HEK293T (cell line): ENCODE data around the gene TBC1D23.

ENCODE experiments used
- CTCF ChIA-PET: fragments of 350-600 bp; formaldehyde crosslinking; extraction: SDS; loops from one replicate; lab custom pipeline; 2021; ENCODE audit warnings: antibody characterized with exemption, inconsistent platforms; lab: Yijun Ruan, JAX
- POLR2A ChIA-PET: fragments of 350-600 bp; formaldehyde crosslinking; extraction: SDS; loops from one replicate; lab custom pipeline; 2020; ENCODE audit warnings: antibody characterized with exemption, inconsistent platforms; lab: Yijun Ruan, JAX
- DNase-seq: peaks from one replicate; pipeline ENCODE4 v3.0.0; 2012; ENCODE audit warnings: mixed read lengths; ENCODE audit errors: extremely low spot score
- ARNT ChIP-seq: fragments of 450-650 bp; IDR thresholded peaks from 2 replicates; pipeline ENCODE4 v1.6.1; 2017; ENCODE audit warnings: mild to moderate bottlenecking
- BHLHE40 ChIP-seq: fragments of 450-650 bp; IDR thresholded peaks from 2 replicates; pipeline ENCODE4 v1.6.1; 2016; ENCODE audit warnings: mild to moderate bottlenecking, moderate library complexity, borderline replicate concordance
- CTBP1 ChIP-seq: fragments of 450-650 bp; IDR thresholded peaks from 2 replicates; pipeline ENCODE4 v1.6.1; 2016; ENCODE audit warnings: borderline replicate concordance
- ELF4 ChIP-seq: fragments of 450-650 bp; IDR thresholded peaks from 2 replicates; pipeline ENCODE4 v1.6.1; 2017; ENCODE audit warnings: antibody characterized with exemption
- FOXA1 ChIP-seq: fragments of 450-650 bp; IDR thresholded peaks from 2 replicates; pipeline ENCODE4 v1.6.1; 2016; ENCODE audit warnings: mild to moderate bottlenecking
- FOXK2 ChIP-seq: fragments of 450-650 bp; IDR thresholded peaks from 2 replicates; pipeline ENCODE4 v1.6.1; 2016; ENCODE audit warnings: mild to moderate bottlenecking
- FOXM1 ChIP-seq: fragments of 450-650 bp; IDR thresholded peaks from 2 replicates; pipeline ENCODE4 v1.6.1; 2017; ENCODE audit warnings: mild to moderate bottlenecking, borderline replicate concordance
- HDGF ChIP-seq: fragments of 450-650 bp; IDR thresholded peaks from 2 replicates; pipeline ENCODE4 v1.6.1; 2017; ENCODE audit warnings: antibody characterized with exemption, borderline replicate concordance
- L3MBTL2 ChIP-seq: fragments of 450-650 bp; conservative IDR thresholded peaks from 2 replicates; pipeline ENCODE4 v1.6.1; 2016; ENCODE audit warnings: mild to moderate bottlenecking
- LEF1 ChIP-seq: fragments of 450-650 bp; IDR thresholded peaks from 2 replicates; pipeline ENCODE4 v1.6.1; 2017; ENCODE audit warnings: mild to moderate bottlenecking, borderline replicate concordance
- NFRKB ChIP-seq: fragments of 450-650 bp; IDR thresholded peaks from 2 replicates; pipeline ENCODE4 v1.6.1; 2016; ENCODE audit warnings: mild to moderate bottlenecking, moderate library complexity
- PKNOX1 ChIP-seq: fragments of 450-650 bp; IDR thresholded peaks from 2 replicates; pipeline ENCODE4 v1.6.1; 2016
- SP1 ChIP-seq: fragments of 450-650 bp; IDR thresholded peaks from 2 replicates; pipeline ENCODE4 v1.6.1; 2017
- SUZ12 ChIP-seq: fragments of 450-650 bp; IDR thresholded peaks from 2 replicates; pipeline ENCODE4 v1.6.1; 2016; ENCODE audit warnings: mild to moderate bottlenecking
- TARDBP ChIP-seq: fragments of 450-650 bp; IDR thresholded peaks from 2 replicates; pipeline ENCODE4 v1.6.1; 2016
- ZNF384 ChIP-seq: fragments of 450-650 bp; IDR thresholded peaks from 2 replicates; pipeline ENCODE4 v1.6.1; 2016

Gene TBC1D23

DNA sequence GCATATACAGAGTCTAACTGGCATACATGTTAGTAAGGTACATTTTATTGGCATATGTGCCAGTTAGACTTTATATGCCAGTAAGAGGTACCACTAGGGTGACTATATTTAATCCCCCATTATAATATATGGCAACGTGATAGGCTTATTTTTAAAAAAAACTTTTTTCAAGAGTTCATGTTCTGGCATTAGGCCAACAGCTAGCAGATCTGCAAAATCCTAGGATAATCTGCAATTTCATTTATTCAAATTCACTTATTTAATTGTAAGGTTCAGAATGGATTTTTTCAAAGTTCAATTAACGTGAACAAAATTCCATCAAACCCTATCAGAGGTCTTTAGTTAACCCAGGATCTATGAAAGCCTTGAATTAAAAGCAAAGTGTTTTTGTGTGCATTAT is 105.6 kb downstream of the TBC1D23 start:
- ChIA-PET CTCF (no interaction called here), POLR2A (no interaction called here)
- TF ChIP-seq ELF4 (no peak), LEF1 (no peak), TARDBP (no peak), ARNT (no peak), BHLHE40 (no peak), SUZ12 (no peak), ZNF384 (no peak), NFRKB (no peak), PKNOX1 (no peak), FOXM1 (no peak), CTBP1 (no peak), HDGF (no peak), FOXA1 (no peak)
- no peak for DNase-seq

DNA sequence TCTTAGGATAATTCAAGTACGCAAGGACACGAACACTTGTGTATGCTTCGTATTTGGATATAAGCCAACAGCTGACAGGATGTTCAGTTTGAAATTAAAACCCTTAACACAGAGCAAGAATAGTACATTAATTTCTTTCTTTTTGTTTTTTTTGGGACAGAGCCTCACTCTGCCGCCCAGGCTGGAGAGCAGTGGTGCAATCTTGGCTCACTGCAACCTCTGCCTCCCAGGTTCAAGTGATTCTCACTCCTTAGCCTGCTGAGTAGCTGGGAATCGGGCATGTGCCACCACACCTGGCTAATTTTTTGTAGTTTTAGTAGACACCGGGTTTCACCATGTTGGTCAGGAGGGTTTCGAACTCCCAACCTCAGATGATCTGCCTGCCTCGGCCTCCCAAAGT is 107.6 kb downstream of the TBC1D23 start:
- TF ChIP-seq FOXK2 (no peak), SUZ12 (no peak), PKNOX1 (no peak)
- ChIA-PET CTCF (no interaction called here), POLR2A (no interaction called here)
- DNase-seq: no peak

DNA sequence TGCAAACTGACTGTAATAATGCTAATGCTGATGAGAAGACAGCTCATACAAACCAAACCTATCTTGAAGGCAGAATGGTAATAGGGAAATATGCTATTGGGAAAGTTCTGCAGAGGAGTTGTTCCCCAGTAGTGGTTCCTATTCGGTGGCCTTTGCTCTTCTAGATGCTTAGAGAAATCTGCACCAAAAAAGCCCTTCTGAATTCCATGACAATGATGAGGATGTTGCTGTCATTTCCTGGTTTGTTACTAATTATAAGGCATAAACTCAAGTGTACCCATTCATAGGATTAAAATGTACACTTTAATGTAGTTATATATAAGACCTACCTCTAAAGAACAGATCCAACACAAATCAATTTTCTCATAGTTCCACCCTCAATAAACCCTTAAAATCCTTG is 110.0 kb downstream of the TBC1D23 start:
- no peak for DNase-seq
- ChIA-PET POLR2A (interaction anchor here (1.5 kb wide), 1 partner anchor 31 kb away, joined by 4 read pairs; the partner anchor contains the start of gene LNP1), CTCF (no interaction called here)
- no peak for TF ChIP-seq L3MBTL2
- no peak for TF ChIP-seq NFRKB
- no peak for TF ChIP-seq FOXM1
- no peak for TF ChIP-seq ARNT
- no peak for TF ChIP-seq PKNOX1
- TF ChIP-seq CTBP1: no peak
- no peak for TF ChIP-seq ELF4
- no peak for TF ChIP-seq HDGF
- no peak for TF ChIP-seq SUZ12
- TF ChIP-seq TARDBP: no peak
- no peak for TF ChIP-seq LEF1
- no peak for TF ChIP-seq SP1
- no peak for TF ChIP-seq FOXK2
- TF ChIP-seq ZNF384: no peak
- TF ChIP-seq BHLHE40: no peak
- no peak for TF ChIP-seq FOXA1

DNA sequence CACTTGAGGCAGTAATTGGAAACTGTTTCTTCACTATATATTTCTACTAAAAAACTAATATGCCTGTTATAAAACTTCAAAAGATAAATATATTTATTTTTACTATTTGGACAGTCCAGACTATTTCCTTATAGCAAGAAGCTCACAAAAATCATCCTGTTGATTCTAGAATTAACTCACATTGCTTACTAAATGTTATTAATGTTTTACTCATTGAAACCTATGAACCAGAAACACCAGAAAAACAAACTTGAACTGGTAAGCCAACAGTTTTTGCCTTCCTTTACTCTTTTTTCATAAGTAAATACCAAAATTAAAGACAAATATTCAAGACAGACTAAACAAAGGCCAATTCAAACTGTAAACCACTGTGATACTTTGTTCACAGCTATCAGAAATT is 113.7 kb downstream of the TBC1D23 start:
- CTCF ChIA-PET: no interaction called here
- POLR2A ChIA-PET: no interaction called here

More for the DNA sequence above, 113.7 kb downstream of the TBC1D23 start:
- TF ChIP-seq HDGF: no peak
- TF ChIP-seq FOXK2: no peak
- no peak for TF ChIP-seq PKNOX1
- no peak for TF ChIP-seq LEF1
- TF ChIP-seq SUZ12: no peak
- no peak for DNase-seq
